ENCODE data around the gene ATG2A. TPM values are rescaled to one million over a fixed set of nuclear protein-coding genes. Genes with fewer than 3 reads are reported as not detected.
A peak's percentile ranks its signal among the peaks of the same experiment; 100 is the strongest.

ATG2A gene
- total and polyA plus RNA-seq, 10 donors: 14.3 to 57.3 (median 34.0) TPM

GRCh38 chr11:64888406-64888728 is 28.6 kb downstream of the ATG2A start:
- Histone ChIP-seq H3K36me3 (no peaks in the 10 kb centered on the region), H3K27me3 (replicated peaks in 1 of 7) (no peaks in the 10 kb centered on the region), H3K4me3 (peak overlapping the region in 5 of 8 donors; percentile 18 to 59 (median 25)), H3K4me1 (peaks cover 16 to 79% (median 39%) of the 10 kb centered on the region in 6 donors), H3K9me3 (no peaks in the 10 kb centered on the region), H3K27ac (peak overlapping the region in 7 of 8 donors; percentile 61 to 87 (median 76))
- DNase-seq: no peak
- no peak for TF ChIP-seq POLR2AphosphoS5 (IDR thresholded peaks at IDR 0.05)
- TF ChIP-seq POLR2A (IDR thresholded peaks at IDR 0.05): no peak
- TF ChIP-seq CTCF (IDR thresholded peaks at IDR 0.05 in 8 of 11, conservative IDR thresholded peaks at IDR 0.05 in 3 of 11): no peak
- WGBS, 5 donors: 65 to 77% (median 68%) methylated on average over 6 to 8 of the region's 8 CpGs
- intact Hi-C loops (cut with DNase I; ENCODE audit: low total_unique reads): no loop called here

GRCh38 chr11:64887757-64888405 is 29.1 kb downstream of the ATG2A start:
- TF ChIP-seq CTCF (IDR thresholded peaks at IDR 0.05 in 8 of 11, conservative IDR thresholded peaks at IDR 0.05 in 3 of 11): peak; percentile 92 to 100 (median 99)
- TF ChIP-seq POLR2A (IDR thresholded peaks at IDR 0.05): no peak
- peak; percentile 53 to 86 (median 71) for TF ChIP-seq POLR2AphosphoS5 (IDR thresholded peaks at IDR 0.05)

GRCh38 chr11:64887234-64887756 is 29.7 kb downstream of the ATG2A start:
- peaks cover 10 to 74% (median 28%) of the 10 kb centered on the region in 6 donors for H3K4me1 ChIP-seq
- peak overlapping the region; percentile 49 to 87 (median 72) for H3K27ac ChIP-seq
- no peaks in the 10 kb centered on the region for H3K9me3 ChIP-seq
- no peaks in the 10 kb centered on the region for H3K36me3 ChIP-seq
- DNase-seq: no peak
- WGBS, 5 donors: 71 to 86% (median 79%) methylated on average over 8 of the region's 8 CpGs
- H3K27me3 ChIP-seq (replicated peaks in 1 of 7): no peaks in the 10 kb centered on the region
- peak overlapping the region in 1 of 8 donors; percentile 59 for H3K4me3 ChIP-seq
- no peak for TF ChIP-seq POLR2AphosphoS5 (IDR thresholded peaks at IDR 0.05)
- TF ChIP-seq POLR2A (IDR thresholded peaks at IDR 0.05): no peak
- no peak for TF ChIP-seq CTCF (IDR thresholded peaks at IDR 0.05 in 8 of 11, conservative IDR thresholded peaks at IDR 0.05 in 3 of 11)
- intact Hi-C loops (cut with DNase I; ENCODE audit: low total_unique reads): no loop called here

More at GRCh38 chr11:64887757-64888405, 29.1 kb downstream of the ATG2A start:
- Histone ChIP-seq H3K27ac (peak overlapping the region; percentile 49 to 87 (median 72)), H3K27me3 (replicated peaks in 1 of 7) (no peaks in the 10 kb centered on the region), H3K4me1 (peaks cover 14 to 78% (median 34%) of the 10 kb centered on the region in 6 donors), H3K4me3 (peak overlapping the region in 5 of 8 donors; percentile 18 to 59 (median 25)), H3K36me3 (no peaks in the 10 kb centered on the region), H3K9me3 (no peaks in the 10 kb centered on the region)
- DNase-seq: peak; percentile 98
- intact Hi-C loops (cut with DNase I; ENCODE audit: low total_unique reads): no loop called here
- WGBS, 5 donors: 14 to 24% (median 15%) methylated on average over 18 to 34 of the region's 34 CpGs
